Right renal cortex interstitium (tissue), 3 donors: ENCODE data around the gene DRP2. TPM values are rescaled to one million over a fixed set of nuclear protein-coding genes. Genes with fewer than 3 reads are reported as not detected.
A peak's percentile ranks its signal among the peaks of the same experiment; 100 is the strongest.
"Not testable (repeated sequence)": the region's sequence is repeated elsewhere in the genome, so short reads cannot be mapped to it uniquely, and the experiment has no call there.

Source experiments
- DNase-seq, 3 donors: peaks; one replicate each; pipeline ENCODE4 v3.0.0-alpha.2; 2013; ENCODE audit warnings: low read depth in 3 of 3, low spot score in 2 of 3
- polyA plus RNA-seq, 3 donors: library from polyadenylated mRNA; unstranded; fragments of 120-200 nt; gene quantifications; one replicate each; pipeline ENCODE4 v1.2.1, GENCODE V29; 2013; ENCODE audit not compliant: insufficient read length in 3 of 3

Gene DRP2
- polyA plus RNA-seq, 3 donors = 1.7 to 1.9 (median 1.8) TPM

DNA sequence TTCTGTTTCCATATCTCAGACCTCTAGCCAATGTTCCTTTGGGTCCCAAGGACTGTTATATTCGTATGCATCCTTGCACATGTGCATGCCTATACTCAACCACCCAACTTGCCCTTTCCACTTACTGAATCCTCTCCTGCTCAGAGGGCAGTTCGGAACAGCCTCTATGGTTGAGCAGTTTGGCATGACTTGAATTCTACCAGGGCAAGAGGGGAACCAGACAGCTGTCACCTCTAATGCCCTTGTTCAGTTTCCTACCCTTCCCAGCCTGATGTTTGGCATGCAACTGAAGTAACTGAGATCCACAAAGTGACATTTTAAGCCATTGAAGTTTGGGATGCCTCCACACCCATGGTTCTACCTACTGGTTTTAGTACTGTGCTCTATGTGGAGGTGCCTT lies 17.5 kb downstream of the DRP2 start:
- DNase-seq = no peak

DNA sequence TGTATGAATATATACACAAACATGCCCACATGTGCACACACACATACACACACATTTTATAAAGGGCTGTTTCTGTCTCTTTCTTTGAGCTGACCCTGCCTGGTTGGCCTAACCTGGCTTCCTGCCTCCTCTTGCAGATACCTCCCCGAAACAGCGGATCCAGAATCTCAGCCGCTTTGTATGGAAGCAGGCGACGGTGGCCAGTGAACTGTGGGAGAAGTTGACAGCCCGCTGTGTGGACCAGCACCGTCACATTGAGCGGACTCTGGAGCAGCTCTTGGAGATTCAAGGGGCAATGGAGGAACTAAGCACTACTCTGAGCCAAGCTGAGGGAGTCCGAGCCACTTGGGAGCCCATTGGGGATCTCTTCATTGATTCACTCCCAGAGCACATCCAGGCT lies 21.9 kb downstream of the DRP2 start:
- DNase-seq = no peak

GRCh38 chrX:101252634-101253033 lies 33.0 kb downstream of the DRP2 start:
- DNase-seq = no peak

DNA sequence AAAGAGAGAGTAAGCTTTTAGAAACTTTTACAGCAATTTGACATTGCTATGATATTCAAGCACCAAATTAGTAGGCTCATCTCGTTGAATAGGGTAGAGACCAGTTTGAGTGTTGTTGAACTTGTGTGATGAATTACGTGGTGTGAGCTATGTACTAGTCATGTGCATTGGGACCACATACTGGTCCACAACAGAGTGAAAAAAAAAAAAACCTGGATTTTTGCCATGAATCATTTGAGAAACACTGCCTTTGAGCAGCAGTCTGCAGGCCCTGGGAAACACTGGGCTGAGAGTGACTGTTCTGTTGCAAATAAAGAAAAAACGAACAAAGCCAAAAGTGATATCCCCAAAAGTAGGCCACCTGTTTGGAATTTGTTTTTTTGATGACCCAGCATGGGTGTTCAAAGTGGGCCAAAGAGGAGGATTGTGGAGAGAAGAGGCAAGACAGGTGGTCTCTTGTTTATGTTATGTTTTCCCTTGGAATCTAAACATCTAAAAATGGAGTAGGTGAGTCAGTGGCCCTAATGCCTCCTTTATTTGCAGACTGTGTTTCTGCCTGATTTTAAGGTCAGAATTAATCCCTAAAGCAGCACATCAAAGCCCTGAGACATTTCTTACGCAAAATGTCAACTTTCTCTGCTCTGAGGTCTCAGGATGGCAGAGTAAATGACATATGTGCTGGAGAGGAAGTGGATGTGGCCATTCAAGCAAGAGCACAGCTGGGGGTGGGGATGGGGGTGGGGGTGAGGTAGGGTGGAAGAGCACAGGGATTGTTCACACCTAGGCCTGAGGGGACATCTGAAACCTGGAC lies 38.1 kb downstream of the DRP2 start:
- no peak for DNase-seq

- no peak for DNase-seq
These were observed 38.6 kb downstream of the DRP2 start for GRCh38 chrX:101258259-101258581.

DNA sequence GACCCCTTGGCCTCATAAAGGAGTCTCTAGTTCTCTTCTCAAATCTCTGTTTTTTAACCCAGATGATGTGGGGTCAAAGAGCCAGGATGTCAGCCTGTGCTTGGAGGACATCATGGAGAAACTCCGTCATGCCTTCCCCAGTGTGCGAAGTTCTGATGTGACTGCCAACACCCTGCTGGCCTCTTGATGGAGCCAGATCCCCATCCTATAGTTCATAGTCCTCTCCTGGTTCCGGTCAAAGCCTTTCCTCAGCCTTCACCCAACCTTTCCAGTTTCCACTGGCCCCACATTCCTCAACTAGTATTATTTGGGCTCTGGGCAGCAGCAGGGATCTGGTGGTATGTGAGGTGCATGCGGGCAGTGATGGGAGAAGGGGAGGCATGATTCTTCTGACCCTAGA lies 40.8 kb downstream of the DRP2 start:
- no peak for DNase-seq

- DNase-seq = no peak
These were observed 43.0 kb downstream of the DRP2 start for GRCh38 chrX:101262590-101262989.

DNA sequence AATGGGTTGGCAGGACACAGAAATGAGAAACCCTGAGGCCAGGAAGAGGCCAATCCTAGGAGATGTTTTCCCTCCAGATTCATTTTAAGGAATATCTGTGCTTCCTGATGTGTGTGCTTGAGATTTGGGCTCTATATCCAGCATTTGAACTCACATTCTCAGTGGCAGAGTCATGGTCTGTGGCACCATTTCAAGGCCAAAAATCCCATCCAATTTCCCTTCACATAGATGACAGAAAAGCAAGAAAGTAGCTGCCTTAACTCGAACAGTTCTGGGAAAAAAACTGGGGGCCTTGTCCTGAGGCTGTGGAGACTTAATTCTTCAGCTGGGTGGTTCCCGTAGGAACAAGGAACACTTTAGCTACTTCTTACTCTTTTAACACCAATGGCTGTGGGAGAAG lies 44.2 kb downstream of the DRP2 start:
- no peak for DNase-seq

- no peak for DNase-seq
These were observed 46.4 kb downstream of the DRP2 start for GRCh38 chrX:101265869-101266428.

DNA sequence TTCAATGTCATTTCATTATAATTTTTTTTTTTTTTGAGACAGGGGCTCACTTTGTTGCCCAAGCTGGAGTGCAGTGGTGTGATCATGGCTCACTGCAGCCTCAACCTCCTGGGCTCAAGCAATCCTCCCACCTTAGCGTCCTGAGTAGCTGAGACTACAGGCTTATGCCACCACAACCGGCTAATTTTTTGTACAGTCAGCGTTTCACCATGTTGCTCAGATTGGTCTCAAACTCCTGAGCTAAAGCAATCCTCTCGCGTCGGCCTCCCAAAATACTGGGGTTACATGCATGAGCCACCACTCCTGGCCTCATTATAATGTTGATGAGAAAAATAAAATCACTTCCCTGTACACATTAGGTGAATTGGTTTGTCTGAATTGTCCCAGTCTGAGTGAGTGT lies 54.6 kb downstream of the DRP2 start:
- no peak for DNase-seq

DNA sequence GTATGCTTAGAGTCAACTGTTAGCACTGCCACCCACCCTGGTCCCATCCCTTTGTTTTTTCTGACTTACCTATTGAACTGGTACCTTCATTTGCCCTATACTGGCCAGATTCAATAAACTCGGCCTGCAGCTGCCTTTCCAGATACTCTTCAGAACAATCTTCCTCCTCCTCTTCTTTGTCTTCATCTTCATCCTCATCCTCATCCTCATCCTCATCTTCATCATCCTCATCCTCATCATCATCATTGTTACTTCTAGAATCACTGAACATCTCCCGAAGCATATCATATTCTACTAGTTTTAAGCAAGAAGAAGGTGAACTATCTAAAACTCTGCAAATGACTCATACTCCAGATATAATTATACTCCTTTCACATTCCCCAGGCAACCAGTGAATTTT lies 56.7 kb downstream of the DRP2 start:
- DNase-seq = no peak

GRCh38 chrX:101287402-101287801 lies 67.8 kb downstream of the DRP2 start:
- DNase-seq = peak in 2 of 3 donors; percentile 1 to 21

DNA sequence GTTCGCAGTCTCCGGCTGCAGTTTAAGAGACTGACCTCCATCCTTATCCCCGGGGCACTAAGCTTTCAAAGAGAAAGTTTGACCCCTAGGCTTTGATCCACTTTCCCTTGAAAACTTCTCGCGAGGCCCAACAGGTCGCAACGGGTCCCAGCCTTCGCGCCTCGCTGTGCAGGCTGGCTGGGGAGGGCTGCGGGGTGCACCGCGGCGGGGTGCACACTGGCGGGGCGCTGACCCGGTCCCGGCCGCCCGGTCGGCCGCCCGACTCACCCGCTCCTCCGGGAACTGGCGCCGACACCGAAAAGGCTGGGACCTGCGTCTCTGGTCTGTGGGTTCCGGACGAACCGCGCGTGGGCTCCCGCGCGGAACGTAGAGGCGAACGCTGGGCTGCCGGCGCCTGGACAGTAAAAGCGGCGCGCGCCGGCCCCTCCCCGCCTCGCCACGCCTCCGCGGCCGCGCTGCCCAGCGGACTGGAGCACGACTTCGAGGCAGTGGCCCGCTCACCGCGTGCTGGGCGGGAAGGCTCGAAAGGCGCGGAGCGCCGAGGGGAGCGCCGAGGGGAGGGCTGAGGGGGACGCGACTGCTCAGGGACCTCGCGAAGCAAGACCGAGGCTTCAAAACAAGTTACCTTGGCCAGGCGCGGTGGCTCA lies 71.5 kb downstream of the DRP2 start, which contains the start of gene TAF7L:
TAF7L (minus strand) TSS at position 378 of the 647 bp plus-strand sequence. CDS start 3,791 bp downstream, outside the sequence.
- DNase-seq = no peak

DNA sequence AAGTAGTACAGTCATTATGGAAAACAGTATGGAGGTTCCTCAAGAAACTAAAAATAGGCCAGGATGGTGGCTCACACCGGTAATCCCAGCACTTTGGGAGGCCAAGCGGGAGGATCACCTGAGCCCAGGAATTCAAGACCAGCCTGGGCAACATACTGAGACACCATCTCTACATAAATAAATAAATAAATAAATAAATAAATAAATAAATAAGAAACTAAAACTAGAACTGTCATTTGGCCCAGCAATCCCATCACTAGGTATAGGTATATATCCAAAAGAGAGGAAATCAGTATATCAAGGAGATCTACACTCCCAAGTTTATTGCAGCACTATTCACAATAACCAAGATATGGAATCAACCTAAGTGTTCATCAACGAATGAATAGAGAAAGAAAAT lies 76.0 kb downstream of the DRP2 start:
- not testable (repeated sequence) for DNase-seq

- DNase-seq = no peak
These were observed 84.2 kb downstream of the DRP2 start for GRCh38 chrX:101303790-101304189.

Other genes starting within 250 kb of the DRP2 start
- gene TRMT2B, start 167.7 kb upstream of the DRP2 start, polyA plus RNA-seq = 10 to 100 TPM; 11.2 to 14.1 (median 11.4) TPM
- 10 to 100 TPM in 1 of 3 donors, 1 to 10 TPM in 2; 7.9 to 10.6 (median 9.1) TPM for gene TMEM35A, start 140.9 kb upstream of the DRP2 start, polyA plus RNA-seq
- gene CENPI, start 121.6 kb upstream of the DRP2 start, polyA plus RNA-seq = 1 to 10 TPM; 7.7 to 9.9 (median 8.9) TPM
- under 1 TPM; 0.44 to 0.58 (median 0.52) TPM for gene TAF7L, start 71.5 kb downstream of the DRP2 start, polyA plus RNA-seq
- 10 to 100 TPM; 19.1 to 19.5 (median 19.2) TPM for gene TIMM8A, start 129.0 kb downstream of the DRP2 start, polyA plus RNA-seq
- 1 to 10 TPM; 1.5 to 2.4 (median 1.7) TPM for gene BTK, start 166.4 kb downstream of the DRP2 start, polyA plus RNA-seq
- 1,000 to 10,000 TPM; 1,474 to 1,562 (median 1,481) TPM for gene RPL36A, start 171.2 kb downstream of the DRP2 start, polyA plus RNA-seq
- 10 to 100 TPM; 31.5 to 37.3 (median 32.8) TPM for gene GLA, start 188.1 kb downstream of the DRP2 start, polyA plus RNA-seq
- 100 to 1,000 TPM; 157 to 169 (median 168) TPM for gene HNRNPH2, start 188.4 kb downstream of the DRP2 start, polyA plus RNA-seq